WTC11 (cell line): ENCODE measurements around the gene SMIM17. TPM values are rescaled to one million over a fixed set of nuclear protein-coding genes. Genes with fewer than 3 reads are reported as not detected.

ENCODE experiments used
- ATAC-seq: fragments of 200-7000 bp; cut with Tn5 transposase; 2 replicates; pipeline ENCODE4 v1.10.0; 2021; ENCODE audit warnings: mild to moderate bottlenecking, moderate library complexity
- CTCF ChIA-PET: fragments of 300-600 bp; sonication (Branson Sonifier 250); formaldehyde crosslinking; loops from one replicate; lab custom pipeline; 2021; ENCODE audit warnings: antibody characterized with exemption; lab: Charles Lee
- POLR2A ChIA-PET: fragments of 350-600 bp; sonication (Branson Sonifier 250); formaldehyde crosslinking; loops from one replicate; lab custom pipeline; 2021; ENCODE audit warnings: antibody characterized with exemption; lab: Charles Lee
- DNase-seq: peaks from one replicate; pipeline ENCODE4 v3.0.0; 2021; ENCODE audit warnings: low spot score
- H3K27ac Mint-ChIP-seq: 2 replicates; pipeline ENCODE4 v1.8.0; 2021; ENCODE audit warnings: mixed read lengths
- H3K27me3 Mint-ChIP-seq: 2 replicates; pipeline ENCODE4 v1.8.0; 2021; ENCODE audit warnings: low read depth, mild to moderate bottlenecking, moderate library complexity, mixed read lengths
- H3K36me3 Mint-ChIP-seq: 2 replicates; pipeline ENCODE4 v1.8.0; 2021; ENCODE audit warnings: mixed read lengths
- H3K4me1 Mint-ChIP-seq: 2 replicates; pipeline ENCODE4 v1.8.0; 2022; ENCODE audit warnings: mixed read lengths
- H3K4me3 Mint-ChIP-seq: 2 replicates; pipeline ENCODE4 v1.8.0; 2021; ENCODE audit warnings: mild to moderate bottlenecking, moderate library complexity, mixed read lengths
- H3K9me3 Mint-ChIP-seq: 2 replicates; pipeline ENCODE4 v1.8.0; 2021; ENCODE audit warnings: mixed read lengths
- E2F1 ChIP-seq: sonication (generic); formaldehyde crosslinking; IDR thresholded peaks from 2 replicates; pipeline ENCODE4 v1.8.0; 2022; ENCODE audit warnings: mild to moderate bottlenecking, missing genetic modification reagents
- ELF4 ChIP-seq: sonication (generic); formaldehyde crosslinking; IDR thresholded peaks from 2 replicates; pipeline ENCODE4 v1.8.1; 2022; ENCODE audit warnings: low read depth, mild to moderate bottlenecking, moderate library complexity, missing genetic modification reagents
- MYBL2 ChIP-seq: sonication (generic); formaldehyde crosslinking; IDR thresholded peaks from 2 replicates; pipeline ENCODE4 v1.8.1; 2023; ENCODE audit warnings: mild to moderate bottlenecking, moderate library complexity, missing genetic modification reagents
- NFE2L1 ChIP-seq: sonication (generic); formaldehyde crosslinking; IDR thresholded peaks from 2 replicates; pipeline ENCODE4 v1.8.1; 2023; ENCODE audit warnings: missing genetic modification reagents
- RORB ChIP-seq: fragments of 250-450 bp; sonication (Bioruptor Pico); IDR thresholded peaks from 2 replicates; pipeline ENCODE4 v1.9.0; 2021; ENCODE audit warnings: mild to moderate bottlenecking
- TCF7 ChIP-seq: sonication (generic); formaldehyde crosslinking; IDR thresholded peaks from 2 replicates; pipeline ENCODE4 v1.8.0; 2022; ENCODE audit warnings: mild to moderate bottlenecking, low read depth, missing genetic modification reagents, moderate library complexity
- TP53 ChIP-seq: sonication (generic); formaldehyde crosslinking; IDR thresholded peaks from 2 replicates; pipeline ENCODE4 v1.8.1; 2023; ENCODE audit warnings: mild to moderate bottlenecking, missing genetic modification reagents
- ZNF232 ChIP-seq: sonication (generic); formaldehyde crosslinking; IDR thresholded peaks from 2 replicates; pipeline ENCODE4 v1.8.0; 2022; ENCODE audit warnings: mild to moderate bottlenecking, missing genetic modification reagents
- ZNF263 ChIP-seq: sonication (generic); formaldehyde crosslinking; IDR thresholded peaks from 2 replicates; pipeline ENCODE4 v1.8.1; 2022; ENCODE audit warnings: low read depth, mild to moderate bottlenecking, moderate library complexity, missing genetic modification reagents
- ZNF317 ChIP-seq: sonication (generic); formaldehyde crosslinking; IDR thresholded peaks from 2 replicates; pipeline ENCODE4 v1.8.1; 2023; ENCODE audit warnings: low read depth, mild to moderate bottlenecking, moderate library complexity, missing genetic modification reagents, borderline replicate concordance
- ZNF425 ChIP-seq: fragments of 250-450 bp; sonication (Bioruptor Pico); conservative IDR thresholded peaks from 2 replicates; pipeline ENCODE4 v1.9.0; 2021; ENCODE audit warnings: mild to moderate bottlenecking
- ZNF532 ChIP-seq: fragments of 250-450 bp; sonication (Bioruptor Pico); IDR thresholded peaks from 2 replicates; pipeline ENCODE4 v1.9.0; 2021; ENCODE audit warnings: mild to moderate bottlenecking, borderline replicate concordance
- total RNA-seq: library from RNA; stranded (reverse); gene quantifications from 3 replicates; pipeline ENCODE4 v1.2.3, GENCODE V29; 2021
- TF ChIP-seq, protein P1 (sequence below): sonication (generic); formaldehyde crosslinking; conservative IDR thresholded peaks from 2 replicates; pipeline ENCODE4 v1.8.1; 2023; ENCODE audit warnings: mild to moderate bottlenecking, low read depth, missing genetic modification reagents, moderate library complexity
- TF ChIP-seq, protein P2 (sequence below): sonication (generic); formaldehyde crosslinking; IDR thresholded peaks from 2 replicates; pipeline ENCODE4 v1.8.1; 2022; ENCODE audit warnings: mild to moderate bottlenecking, missing genetic modification reagents, moderate library complexity, borderline replicate concordance
- TF ChIP-seq, protein P3 (sequence below): sonication (generic); formaldehyde crosslinking; IDR thresholded peaks from 2 replicates; pipeline ENCODE4 v1.8.1; 2022; ENCODE audit warnings: missing genetic modification reagents, borderline replicate concordance
- TF ChIP-seq, protein P4 (sequence below): fragments of 250-450 bp; sonication (Bioruptor Pico); IDR thresholded peaks from 2 replicates; pipeline ENCODE4 v1.9.0; 2021; ENCODE audit warnings: mild to moderate bottlenecking

SMIM17 gene
- total RNA-seq, 1 experiment from 2014 or later = 0.15 TPM

DNA sequence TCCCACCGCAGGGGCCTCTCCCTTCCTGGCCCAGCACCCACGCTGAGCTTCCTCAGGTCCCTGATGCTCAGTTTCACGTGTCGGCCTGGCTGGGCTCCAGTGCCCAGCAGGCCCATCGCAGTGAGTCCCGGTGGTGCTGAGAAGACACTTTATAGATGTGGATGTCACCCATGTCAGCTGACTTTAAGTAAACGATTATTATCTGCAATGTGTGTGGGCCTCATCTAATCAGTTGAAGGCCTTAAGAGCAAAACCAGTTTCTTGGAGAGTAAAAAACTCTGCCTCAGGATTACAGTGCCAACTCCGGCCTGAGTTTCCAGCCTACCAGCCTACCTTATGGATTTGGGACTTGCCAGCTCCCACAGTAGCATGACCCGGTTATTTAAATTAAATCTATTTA, 17.3 kb upstream of the SMIM17 start:
- ATAC-seq (no peak), DNase-seq (no peak)
- H3K27ac Mint-ChIP-seq = no peak overlapping the region
- H3K4me3 Mint-ChIP-seq = no peak overlapping the region
- peaks cover 8% of the 10 kb centered on the region; the same call in 1 of the 2 replicates for H3K27me3 Mint-ChIP-seq
- no peaks in the 10 kb centered on the region for H3K4me1 Mint-ChIP-seq
- H3K36me3 Mint-ChIP-seq = peaks cover 76% of the 10 kb centered on the region
- ChIA-PET CTCF (no interaction called here), POLR2A (no interaction called here)
- H3K9me3 Mint-ChIP-seq = peaks cover 60% of the 10 kb centered on the region
- TF ChIP-seq, protein P1, sequence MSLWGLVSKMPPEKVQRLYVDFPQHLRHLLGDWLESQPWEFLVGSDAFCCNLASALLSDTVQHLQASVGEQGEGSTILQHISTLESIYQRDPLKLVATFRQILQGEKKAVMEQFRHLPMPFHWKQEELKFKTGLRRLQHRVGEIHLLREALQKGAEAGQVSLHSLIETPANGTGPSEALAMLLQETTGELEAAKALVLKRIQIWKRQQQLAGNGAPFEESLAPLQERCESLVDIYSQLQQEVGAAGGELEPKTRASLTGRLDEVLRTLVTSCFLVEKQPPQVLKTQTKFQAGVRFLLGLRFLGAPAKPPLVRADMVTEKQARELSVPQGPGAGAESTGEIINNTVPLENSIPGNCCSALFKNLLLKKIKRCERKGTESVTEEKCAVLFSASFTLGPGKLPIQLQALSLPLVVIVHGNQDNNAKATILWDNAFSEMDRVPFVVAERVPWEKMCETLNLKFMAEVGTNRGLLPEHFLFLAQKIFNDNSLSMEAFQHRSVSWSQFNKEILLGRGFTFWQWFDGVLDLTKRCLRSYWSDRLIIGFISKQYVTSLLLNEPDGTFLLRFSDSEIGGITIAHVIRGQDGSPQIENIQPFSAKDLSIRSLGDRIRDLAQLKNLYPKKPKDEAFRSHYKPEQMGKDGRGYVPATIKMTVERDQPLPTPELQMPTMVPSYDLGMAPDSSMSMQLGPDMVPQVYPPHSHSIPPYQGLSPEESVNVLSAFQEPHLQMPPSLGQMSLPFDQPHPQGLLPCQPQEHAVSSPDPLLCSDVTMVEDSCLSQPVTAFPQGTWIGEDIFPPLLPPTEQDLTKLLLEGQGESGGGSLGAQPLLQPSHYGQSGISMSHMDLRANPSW (CRISPR knock-in tag) = no peak
- TF ChIP-seq ZNF532 (CRISPR knock-in tag) = no peak

- TF ChIP-seq E2F1 (CRISPR knock-in tag) (no peak), ZNF317 (no peak), RORB (no peak)
- TF ChIP-seq, protein P2, sequence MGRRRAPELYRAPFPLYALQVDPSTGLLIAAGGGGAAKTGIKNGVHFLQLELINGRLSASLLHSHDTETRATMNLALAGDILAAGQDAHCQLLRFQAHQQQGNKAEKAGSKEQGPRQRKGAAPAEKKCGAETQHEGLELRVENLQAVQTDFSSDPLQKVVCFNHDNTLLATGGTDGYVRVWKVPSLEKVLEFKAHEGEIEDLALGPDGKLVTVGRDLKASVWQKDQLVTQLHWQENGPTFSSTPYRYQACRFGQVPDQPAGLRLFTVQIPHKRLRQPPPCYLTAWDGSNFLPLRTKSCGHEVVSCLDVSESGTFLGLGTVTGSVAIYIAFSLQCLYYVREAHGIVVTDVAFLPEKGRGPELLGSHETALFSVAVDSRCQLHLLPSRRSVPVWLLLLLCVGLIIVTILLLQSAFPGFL = no peak
- TF ChIP-seq, protein P3, sequence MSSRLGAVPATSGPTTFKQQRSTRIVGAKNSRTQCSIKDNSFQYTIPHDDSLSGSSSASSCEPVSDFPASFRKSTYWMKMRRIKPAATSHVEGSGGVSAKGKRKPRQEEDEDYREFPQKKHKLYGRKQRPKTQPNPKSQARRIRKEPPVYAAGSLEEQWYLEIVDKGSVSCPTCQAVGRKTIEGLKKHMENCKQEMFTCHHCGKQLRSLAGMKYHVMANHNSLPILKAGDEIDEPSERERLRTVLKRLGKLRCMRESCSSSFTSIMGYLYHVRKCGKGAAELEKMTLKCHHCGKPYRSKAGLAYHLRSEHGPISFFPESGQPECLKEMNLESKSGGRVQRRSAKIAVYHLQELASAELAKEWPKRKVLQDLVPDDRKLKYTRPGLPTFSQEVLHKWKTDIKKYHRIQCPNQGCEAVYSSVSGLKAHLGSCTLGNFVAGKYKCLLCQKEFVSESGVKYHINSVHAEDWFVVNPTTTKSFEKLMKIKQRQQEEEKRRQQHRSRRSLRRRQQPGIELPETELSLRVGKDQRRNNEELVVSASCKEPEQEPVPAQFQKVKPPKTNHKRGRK (CRISPR knock-in tag) = no peak
- Mint-ChIP-seq H3K27me3 (peaks cover 10% of the 10 kb centered on the region), H3K36me3 (peaks cover 67% of the 10 kb centered on the region), H3K27ac (no peak overlapping the region), H3K4me1 (no peaks in the 10 kb centered on the region), H3K9me3 (peaks cover 76% of the 10 kb centered on the region), H3K4me3 (no peak overlapping the region)
- POLR2A ChIA-PET = no interaction called here
- CTCF ChIA-PET = no interaction called here
- ATAC-seq = no peak
- no peak for DNase-seq
Measured at GRCh38 chr19:56633021-56633420, 9.9 kb upstream of the SMIM17 start.

DNA sequence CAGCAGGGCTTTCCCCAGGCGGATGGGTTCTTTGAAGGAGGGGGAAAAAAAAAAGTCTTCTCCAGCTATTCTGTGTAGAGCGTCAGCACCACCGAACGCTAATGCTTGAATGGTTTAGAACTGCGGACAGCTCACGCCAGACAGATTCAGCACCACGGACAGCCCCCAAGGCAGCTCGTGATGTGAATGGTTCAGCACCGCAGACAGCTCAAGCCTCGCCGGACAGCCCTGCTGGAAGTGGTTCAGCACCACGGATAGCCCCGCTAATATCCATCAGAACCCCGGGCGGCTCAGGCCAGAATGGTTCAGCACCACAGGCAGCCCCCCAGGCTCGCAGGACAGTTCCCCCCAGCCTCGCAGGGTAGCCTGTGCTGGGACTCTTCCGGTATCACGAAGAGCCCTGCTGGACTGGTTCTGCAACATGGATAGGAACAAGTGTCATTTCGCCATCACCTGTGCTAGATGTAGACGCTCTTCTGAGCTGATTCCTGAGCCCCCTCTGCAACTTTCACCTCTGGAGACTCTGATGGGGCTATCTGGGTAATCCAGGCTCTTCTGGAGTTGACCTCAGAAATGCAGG, 4.9 kb upstream of the SMIM17 start:
- Mint-ChIP-seq H3K9me3 (peaks cover 68% of the 10 kb centered on the region), H3K4me3 (no peak overlapping the region), H3K27ac (no peak overlapping the region), H3K36me3 (peaks cover 55% of the 10 kb centered on the region), H3K4me1 (no peaks in the 10 kb centered on the region), H3K27me3 (peaks cover under 1% of the 10 kb centered on the region)
- ATAC-seq (peak; percentile 91), DNase-seq (peak; percentile 89)
- CTCF ChIA-PET = no interaction called here
- POLR2A ChIA-PET = no interaction called here
- TF ChIP-seq NFE2L1 (peak; percentile 99), E2F1 (CRISPR knock-in tag) (peak; percentile 90), TP53 (CRISPR knock-in tag) (peak; percentile 99), TCF7 (peak; percentile 98), ZNF425 (CRISPR knock-in tag) (no peak), ELF4 (peak; percentile 97), ZNF232 (peak; percentile 99), MYBL2 (CRISPR knock-in tag) (peak; percentile 95), ZNF263 (CRISPR knock-in tag) (peak; percentile 81; the same call in 1 of the 2 replicates)
- TF ChIP-seq, protein P4, sequence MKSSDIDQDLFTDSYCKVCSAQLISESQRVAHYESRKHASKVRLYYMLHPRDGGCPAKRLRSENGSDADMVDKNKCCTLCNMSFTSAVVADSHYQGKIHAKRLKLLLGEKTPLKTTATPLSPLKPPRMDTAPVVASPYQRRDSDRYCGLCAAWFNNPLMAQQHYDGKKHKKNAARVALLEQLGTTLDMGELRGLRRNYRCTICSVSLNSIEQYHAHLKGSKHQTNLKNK (CRISPR knock-in tag) = no peak
